ENCODE data around the gene PDZK1IP1. TPM values are rescaled to one million over a fixed set of nuclear protein-coding genes. Genes with fewer than 3 reads are reported as not detected.

The PDZK1IP1 gene
- total and polyA plus RNA-seq, 2 of the 13 experiments (the other 11 are each of a cell fraction or from before 2014, with no cell fraction given), result 0.24 to 1.6 TPM

DNA sequence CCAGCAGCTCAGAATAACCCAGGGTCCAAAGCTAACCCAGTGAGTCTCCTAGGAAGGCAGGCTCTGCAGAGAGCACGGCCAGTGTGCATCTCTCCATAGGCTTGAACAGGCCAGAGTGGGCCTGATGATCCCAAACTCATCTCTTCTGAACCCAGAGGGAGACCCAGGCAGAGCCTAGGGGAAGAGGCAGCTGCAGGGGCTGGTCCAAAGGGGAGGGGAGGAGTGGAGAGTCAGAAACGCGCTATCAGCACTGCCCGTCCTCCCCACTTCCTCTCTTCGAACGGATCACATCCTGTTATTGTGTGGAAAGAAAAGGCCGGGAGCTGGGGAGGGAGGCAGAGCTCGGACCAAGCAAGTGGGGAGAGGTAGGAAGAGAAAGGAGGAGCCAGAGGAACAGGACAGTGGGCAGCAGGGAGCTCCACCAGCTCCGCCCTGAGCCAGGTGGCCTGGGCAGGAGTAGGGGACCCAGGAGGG lies 22.0 kb upstream of the PDZK1IP1 start (continued):
- TF ChIP-seq GABPA (IDR thresholded peaks at IDR 0.05; ENCODE audit: low read depth, low read length) (no peak), GABPA (CRISPR knock-in tag; IDR thresholded peaks at IDR 0.05; ENCODE audit: low read depth) (peak; percentile 82), MIER3 (CRISPR knock-in tag; IDR thresholded peaks at IDR 0.05; ENCODE audit: borderline replicate concordance) (no peak)

- H3K9me3 ChIP-seq (ENCODE audit: low read length), result no peaks in the 10 kb centered on the region
- no peak overlapping the region for H3K4me3 ChIP-seq (replicated peaks in 1 of 3; ENCODE audit: insufficient read depth in 1 of 3, low read depth in 2 of 3, low read length in 3 of 3)
- CTCF ChIA-PET (ENCODE audit: low intra/inter-chr PET ratio, low total read pairs), result no interaction called here
- ATAC-seq, result no peak
- POLR2A ChIA-PET, result no interaction called here
- in situ Hi-C loops (cut with HindIII; ENCODE audit: extremely low pct_ligation_motif_present, low pct_unique_long_range_greater_than_20kb), result no loop called here
- H4K20me1 ChIP-seq (ENCODE audit: insufficient read depth, low read length), result no peaks in the 10 kb centered on the region
- peaks cover 37% of the 10 kb centered on the region for H3K4me1 ChIP-seq (ENCODE audit: insufficient read depth, low read length)
- BruUV-seq (replicated peaks), result no TSS peak
- H3K79me2 ChIP-seq (ENCODE audit: insufficient read depth, low read length), result no peaks in the 10 kb centered on the region
- DNase-seq (ENCODE audit: low spot score), result no peak
- 35% methylated on average over 3 of the region's 3 CpGs for WGBS (ENCODE audit: low lambda C conversion rate)
- H2AFZ ChIP-seq (ENCODE audit: low read length), result no peak overlapping the region
- no peak overlapping the region for H3K9ac ChIP-seq (ENCODE audit: insufficient read depth, low read depth, low read length)
- H3K27ac ChIP-seq (ENCODE audit: extremely low read length, insufficient read depth, low read length), result no peak overlapping the region
- intact Hi-C loops (cut with micrococcal nuclease; ENCODE audit: unreplicated experiment), result no loop called here
- peaks cover 6 to 44% of the 10 kb centered on the region in 2 experiments; a peak in 3 of 5 replicates for H3K27me3 ChIP-seq (ENCODE audit: control insufficient read depth in 1 of 2, insufficient read depth in 2 of 2, low read length in 2 of 2)
- no peaks in the 10 kb centered on the region for H3K36me3 ChIP-seq (replicated peaks in 1 of 2; ENCODE audit: control insufficient read depth in 1 of 2, insufficient read depth in 2 of 2, low read length in 2 of 2)
- no peak overlapping the region for H3K4me2 ChIP-seq (ENCODE audit: low read depth, low read length)
- no peak for FAIRE-seq
- TF ChIP-seq, protein P1, sequence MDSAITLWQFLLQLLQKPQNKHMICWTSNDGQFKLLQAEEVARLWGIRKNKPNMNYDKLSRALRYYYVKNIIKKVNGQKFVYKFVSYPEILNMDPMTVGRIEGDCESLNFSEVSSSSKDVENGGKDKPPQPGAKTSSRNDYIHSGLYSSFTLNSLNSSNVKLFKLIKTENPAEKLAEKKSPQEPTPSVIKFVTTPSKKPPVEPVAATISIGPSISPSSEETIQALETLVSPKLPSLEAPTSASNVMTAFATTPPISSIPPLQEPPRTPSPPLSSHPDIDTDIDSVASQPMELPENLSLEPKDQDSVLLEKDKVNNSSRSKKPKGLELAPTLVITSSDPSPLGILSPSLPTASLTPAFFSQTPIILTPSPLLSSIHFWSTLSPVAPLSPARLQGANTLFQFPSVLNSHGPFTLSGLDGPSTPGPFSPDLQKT (CRISPR knock-in tag; IDR thresholded peaks at IDR 0.05; ENCODE audit: borderline replicate concordance), result no peak
- no peak for TF ChIP-seq PREB (CRISPR knock-in tag; IDR thresholded peaks at IDR 0.05)
- no peak for TF ChIP-seq GPN1 (CRISPR knock-in tag; IDR thresholded peaks at IDR 0.05; ENCODE audit: borderline replicate concordance)
- TF ChIP-seq, protein P2, sequence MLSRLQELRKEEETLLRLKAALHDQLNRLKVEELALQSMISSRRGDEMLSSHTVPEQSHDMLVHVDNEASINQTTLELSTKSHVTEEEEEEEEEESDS (CRISPR knock-in tag; IDR thresholded peaks at IDR 0.05; ENCODE audit: borderline replicate concordance), result no peak
- TF ChIP-seq ZFP36L2 (CRISPR knock-in tag; IDR thresholded peaks at IDR 0.05), result no peak
- TF ChIP-seq PATZ1 (CRISPR knock-in tag; IDR thresholded peaks at IDR 0.05), result no peak
- TF ChIP-seq, protein P3, sequence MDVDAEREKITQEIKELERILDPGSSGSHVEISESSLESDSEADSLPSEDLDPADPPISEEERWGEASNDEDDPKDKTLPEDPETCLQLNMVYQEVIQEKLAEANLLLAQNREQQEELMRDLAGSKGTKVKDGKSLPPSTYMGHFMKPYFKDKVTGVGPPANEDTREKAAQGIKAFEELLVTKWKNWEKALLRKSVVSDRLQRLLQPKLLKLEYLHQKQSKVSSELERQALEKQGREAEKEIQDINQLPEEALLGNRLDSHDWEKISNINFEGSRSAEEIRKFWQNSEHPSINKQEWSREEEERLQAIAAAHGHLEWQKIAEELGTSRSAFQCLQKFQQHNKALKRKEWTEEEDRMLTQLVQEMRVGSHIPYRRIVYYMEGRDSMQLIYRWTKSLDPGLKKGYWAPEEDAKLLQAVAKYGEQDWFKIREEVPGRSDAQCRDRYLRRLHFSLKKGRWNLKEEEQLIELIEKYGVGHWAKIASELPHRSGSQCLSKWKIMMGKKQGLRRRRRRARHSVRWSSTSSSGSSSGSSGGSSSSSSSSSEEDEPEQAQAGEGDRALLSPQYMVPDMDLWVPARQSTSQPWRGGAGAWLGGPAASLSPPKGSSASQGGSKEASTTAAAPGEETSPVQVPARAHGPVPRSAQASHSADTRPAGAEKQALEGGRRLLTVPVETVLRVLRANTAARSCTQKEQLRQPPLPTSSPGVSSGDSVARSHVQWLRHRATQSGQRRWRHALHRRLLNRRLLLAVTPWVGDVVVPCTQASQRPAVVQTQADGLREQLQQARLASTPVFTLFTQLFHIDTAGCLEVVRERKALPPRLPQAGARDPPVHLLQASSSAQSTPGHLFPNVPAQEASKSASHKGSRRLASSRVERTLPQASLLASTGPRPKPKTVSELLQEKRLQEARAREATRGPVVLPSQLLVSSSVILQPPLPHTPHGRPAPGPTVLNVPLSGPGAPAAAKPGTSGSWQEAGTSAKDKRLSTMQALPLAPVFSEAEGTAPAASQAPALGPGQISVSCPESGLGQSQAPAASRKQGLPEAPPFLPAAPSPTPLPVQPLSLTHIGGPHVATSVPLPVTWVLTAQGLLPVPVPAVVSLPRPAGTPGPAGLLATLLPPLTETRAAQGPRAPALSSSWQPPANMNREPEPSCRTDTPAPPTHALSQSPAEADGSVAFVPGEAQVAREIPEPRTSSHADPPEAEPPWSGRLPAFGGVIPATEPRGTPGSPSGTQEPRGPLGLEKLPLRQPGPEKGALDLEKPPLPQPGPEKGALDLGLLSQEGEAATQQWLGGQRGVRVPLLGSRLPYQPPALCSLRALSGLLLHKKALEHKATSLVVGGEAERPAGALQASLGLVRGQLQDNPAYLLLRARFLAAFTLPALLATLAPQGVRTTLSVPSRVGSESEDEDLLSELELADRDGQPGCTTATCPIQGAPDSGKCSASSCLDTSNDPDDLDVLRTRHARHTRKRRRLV (CRISPR knock-in tag; IDR thresholded peaks at IDR 0.05), result no peak
- no peak for TF ChIP-seq ATF7 (IDR thresholded peaks at IDR 0.05)
- TF ChIP-seq ATF7 (CRISPR knock-in tag; IDR thresholded peaks at IDR 0.05), result no peak
- no peak for TF ChIP-seq MXI1 (IDR thresholded peaks at IDR 0.05; ENCODE audit: borderline replicate concordance, low read depth, low read length)
- TF ChIP-seq KDM4B (CRISPR knock-in tag; IDR thresholded peaks at IDR 0.05), result no peak
These were observed 20.8 kb upstream of the PDZK1IP1 start for GRCh38 chr1:47210666-47211065.

Measured in HepG2 (cell line).